Endothelial cell (in vitro differentiated cells): ENCODE data around the gene EHD2. TPM values are rescaled to one million over a fixed set of nuclear protein-coding genes. Genes with fewer than 3 reads are reported as not detected.

Source experiments
- DNase-seq: peaks from one replicate; pipeline ENCODE4 v3.0.0; 2021; ENCODE audit warnings: low spot score
- H3K27ac Mint-ChIP-seq: one replicate; pipeline ENCODE4 v1.8.0; 2021; ENCODE audit warnings: mixed read lengths, inconsistent platforms; ENCODE audit not compliant: unreplicated experiment
- H3K27me3 Mint-ChIP-seq: one replicate; pipeline ENCODE4 v1.8.0; 2021; ENCODE audit warnings: mild to moderate bottlenecking, moderate library complexity, mixed read lengths, inconsistent platforms; ENCODE audit not compliant: unreplicated experiment
- H3K36me3 Mint-ChIP-seq: one replicate; pipeline ENCODE4 v1.8.0; 2021; ENCODE audit warnings: mild to moderate bottlenecking, low read depth, mixed read lengths, inconsistent platforms; ENCODE audit not compliant: unreplicated experiment
- H3K4me1 Mint-ChIP-seq: one replicate; pipeline ENCODE4 v1.8.0; 2021; ENCODE audit warnings: mild to moderate bottlenecking, mixed read lengths, inconsistent platforms; ENCODE audit not compliant: unreplicated experiment
- H3K4me3 Mint-ChIP-seq: one replicate; pipeline ENCODE4 v1.8.0; 2021; ENCODE audit warnings: mild to moderate bottlenecking, mixed read lengths, inconsistent platforms; ENCODE audit not compliant: unreplicated experiment
- H3K9me3 Mint-ChIP-seq: one replicate; pipeline ENCODE4 v1.8.0; 2021; ENCODE audit warnings: mixed read lengths, inconsistent platforms; ENCODE audit not compliant: unreplicated experiment
- total RNA-seq: library from RNA; stranded (reverse); fragmentation: NEBNext Ultra II Directional; extraction: Animal tissue kit (Norgen Biotek cat#: 25700); gene quantifications from one replicate; pipeline ENCODE4 v1.2.1, GENCODE V29; 2021; ENCODE audit not compliant: unreplicated experiment
- TF ChIP-seq, protein P1 (sequence below): fragments of 200-600 bp; sonication (generic); IDR thresholded peaks from one replicate; pipeline ENCODE4 v1.5.0; 2021; ENCODE audit warnings: antibody characterized with exemption; ENCODE audit not compliant: unreplicated experiment

Gene EHD2
- total RNA-seq, 1 donor from 2014 or later: 81.5 TPM

DNA sequence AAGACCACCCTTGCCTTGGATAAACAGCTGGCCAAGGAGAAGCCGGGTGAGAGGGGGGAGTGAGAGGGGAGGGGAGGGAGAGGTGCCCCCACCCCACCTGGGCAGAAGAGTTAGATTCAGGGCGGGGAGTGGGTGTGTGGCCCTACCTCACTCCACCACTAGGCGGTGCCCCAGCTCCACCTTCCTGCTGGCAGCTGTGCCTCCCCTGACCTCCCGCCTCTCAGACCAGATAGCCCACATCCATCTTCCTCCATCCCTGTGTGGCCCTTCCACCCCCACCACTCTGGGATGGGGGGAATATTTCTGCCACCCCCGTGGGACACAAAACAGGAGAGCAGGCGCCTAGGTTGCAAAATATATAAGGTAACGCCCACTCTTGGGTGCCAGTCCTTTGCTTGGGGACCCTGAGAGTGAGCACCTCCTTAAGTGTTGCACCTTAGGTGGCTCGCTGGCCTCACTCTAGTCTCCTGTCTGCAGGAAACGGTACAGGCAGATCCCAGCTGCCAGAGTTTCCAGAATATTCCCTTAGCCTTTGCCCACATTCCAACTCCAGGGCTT is 13.8 kb upstream of the EHD2 start:
- no peak overlapping the region for H3K27ac Mint-ChIP-seq
- H3K9me3 Mint-ChIP-seq: no peaks in the 10 kb centered on the region
- peaks cover 2% of the 10 kb centered on the region for H3K4me1 Mint-ChIP-seq
- peaks cover 26% of the 10 kb centered on the region for H3K36me3 Mint-ChIP-seq
- DNase-seq: peak; percentile 74
- TF ChIP-seq, protein P1, sequence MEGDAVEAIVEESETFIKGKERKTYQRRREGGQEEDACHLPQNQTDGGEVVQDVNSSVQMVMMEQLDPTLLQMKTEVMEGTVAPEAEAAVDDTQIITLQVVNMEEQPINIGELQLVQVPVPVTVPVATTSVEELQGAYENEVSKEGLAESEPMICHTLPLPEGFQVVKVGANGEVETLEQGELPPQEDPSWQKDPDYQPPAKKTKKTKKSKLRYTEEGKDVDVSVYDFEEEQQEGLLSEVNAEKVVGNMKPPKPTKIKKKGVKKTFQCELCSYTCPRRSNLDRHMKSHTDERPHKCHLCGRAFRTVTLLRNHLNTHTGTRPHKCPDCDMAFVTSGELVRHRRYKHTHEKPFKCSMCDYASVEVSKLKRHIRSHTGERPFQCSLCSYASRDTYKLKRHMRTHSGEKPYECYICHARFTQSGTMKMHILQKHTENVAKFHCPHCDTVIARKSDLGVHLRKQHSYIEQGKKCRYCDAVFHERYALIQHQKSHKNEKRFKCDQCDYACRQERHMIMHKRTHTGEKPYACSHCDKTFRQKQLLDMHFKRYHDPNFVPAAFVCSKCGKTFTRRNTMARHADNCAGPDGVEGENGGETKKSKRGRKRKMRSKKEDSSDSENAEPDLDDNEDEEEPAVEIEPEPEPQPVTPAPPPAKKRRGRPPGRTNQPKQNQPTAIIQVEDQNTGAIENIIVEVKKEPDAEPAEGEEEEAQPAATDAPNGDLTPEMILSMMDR: peak; percentile 86
- H3K27me3 Mint-ChIP-seq: peaks cover 7% of the 10 kb centered on the region
- H3K4me3 Mint-ChIP-seq: no peak overlapping the region

DNA sequence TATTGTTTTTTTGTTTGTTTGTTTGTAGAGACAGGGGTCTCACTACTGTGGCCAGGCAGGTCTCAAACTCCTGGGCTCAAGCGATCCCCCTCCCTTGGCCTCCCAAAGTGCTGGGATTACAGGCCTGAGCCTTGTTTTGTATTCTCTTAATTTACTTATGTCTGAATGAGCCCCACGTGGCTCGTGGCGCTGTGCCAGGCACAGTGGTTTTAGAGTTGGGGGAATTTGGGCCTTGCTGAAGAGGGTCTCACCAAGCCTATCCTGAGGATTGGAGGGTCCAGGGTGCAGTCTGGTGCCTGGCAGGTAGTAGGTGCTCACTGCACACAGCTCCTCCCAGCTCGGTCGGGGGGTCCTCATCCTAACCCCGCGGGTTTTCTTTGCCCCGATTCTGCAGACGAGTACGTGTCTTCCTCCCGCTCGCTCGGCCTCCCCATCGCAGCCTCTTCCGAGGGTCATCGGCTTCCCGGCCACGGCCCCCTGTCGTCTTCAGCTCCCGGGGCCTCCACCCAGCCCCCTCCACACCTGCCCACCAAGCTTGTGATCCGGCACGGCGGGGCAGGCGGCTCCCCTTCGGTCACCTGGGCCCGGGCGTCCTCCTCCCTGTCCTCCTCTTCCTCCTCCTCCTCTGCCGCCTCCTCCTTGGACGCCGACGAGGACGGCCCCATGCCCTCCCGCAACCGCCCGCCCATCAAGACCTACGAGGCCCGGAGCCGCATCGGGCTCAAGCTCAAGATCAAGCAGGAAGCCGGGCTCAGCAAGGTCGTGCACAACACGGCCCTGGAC is 12.1 kb upstream of the EHD2 start:
- Mint-ChIP-seq H3K4me3 (no peak overlapping the region), H3K36me3 (peaks cover 19% of the 10 kb centered on the region), H3K27ac (no peak overlapping the region), H3K9me3 (no peaks in the 10 kb centered on the region), H3K4me1 (peaks cover 2% of the 10 kb centered on the region), H3K27me3 (peaks cover 4% of the 10 kb centered on the region)
- DNase-seq: no peak
- TF ChIP-seq, protein P1: no peak

DNA sequence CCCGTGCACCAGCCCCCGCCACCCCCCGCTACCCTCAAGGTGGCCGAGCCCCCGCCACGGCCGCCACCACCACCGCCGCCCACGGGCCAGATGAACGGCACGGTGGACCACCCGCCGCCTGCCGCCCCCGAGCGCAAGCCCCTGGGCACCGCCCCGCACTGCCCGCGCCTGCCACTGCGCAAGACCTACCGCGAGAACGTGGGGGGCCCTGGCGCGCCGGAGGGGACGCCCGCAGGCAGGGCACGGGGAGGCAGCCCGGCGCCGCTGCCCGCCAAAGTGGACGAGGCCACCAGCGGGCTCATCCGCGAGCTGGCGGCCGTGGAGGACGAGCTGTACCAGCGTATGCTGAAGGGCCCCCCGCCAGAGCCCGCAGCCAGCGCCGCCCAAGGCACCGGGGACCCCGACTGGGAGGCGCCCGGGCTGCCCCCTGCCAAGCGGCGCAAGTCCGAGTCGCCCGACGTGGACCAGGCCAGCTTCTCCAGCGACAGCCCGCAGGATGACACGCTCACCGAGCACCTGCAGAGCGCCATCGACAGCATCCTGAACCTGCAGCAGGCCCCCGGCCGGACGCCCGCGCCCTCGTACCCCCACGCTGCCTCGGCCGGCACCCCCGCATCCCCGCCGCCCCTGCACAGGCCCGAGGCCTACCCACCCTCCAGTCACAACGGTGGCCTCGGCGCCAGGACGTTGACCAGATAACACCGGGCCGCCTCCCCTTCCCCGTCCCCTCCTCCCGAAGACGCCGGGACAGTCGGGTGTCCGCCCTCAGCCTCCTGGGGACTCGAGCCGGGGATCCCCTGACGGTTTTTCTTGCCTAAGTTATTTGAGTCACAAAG is 11.3 kb upstream of the EHD2 start:
- Mint-ChIP-seq H3K27ac (no peak overlapping the region), H3K9me3 (no peaks in the 10 kb centered on the region), H3K27me3 (peaks cover 4% of the 10 kb centered on the region), H3K36me3 (peaks cover 19% of the 10 kb centered on the region), H3K4me3 (no peak overlapping the region), H3K4me1 (peaks cover 2% of the 10 kb centered on the region)
- TF ChIP-seq, protein P1: no peak
- no peak for DNase-seq

DNA sequence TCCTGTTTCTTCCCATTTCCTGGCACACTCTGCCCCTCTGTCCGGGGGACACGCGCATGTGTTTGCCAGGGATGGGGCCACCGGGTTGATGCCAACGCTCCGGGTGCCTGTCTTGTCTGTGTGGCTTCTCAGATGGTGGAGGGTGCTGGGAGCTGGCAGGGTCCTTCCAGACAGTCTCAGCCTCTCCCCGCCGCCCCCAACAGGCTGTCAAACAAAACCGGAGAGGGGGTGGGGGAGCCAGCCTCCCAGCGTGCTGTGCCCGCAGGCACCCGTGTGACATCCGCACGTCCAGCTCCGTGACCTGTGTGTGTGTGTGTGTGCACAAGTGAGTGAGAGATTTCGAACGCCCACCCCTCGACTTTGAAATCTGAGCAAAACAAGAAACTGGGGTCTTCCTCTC is 10.6 kb upstream of the EHD2 start:
- no peaks in the 10 kb centered on the region for H3K9me3 Mint-ChIP-seq
- H3K36me3 Mint-ChIP-seq: peaks cover 19% of the 10 kb centered on the region
- peak overlapping the region; percentile 54 for H3K4me3 Mint-ChIP-seq
- peaks cover 2% of the 10 kb centered on the region for H3K4me1 Mint-ChIP-seq
- TF ChIP-seq, protein P1: no peak
- no peak for DNase-seq
- peaks cover 5% of the 10 kb centered on the region for H3K27me3 Mint-ChIP-seq
- peak overlapping the region; percentile 44 for H3K27ac Mint-ChIP-seq

DNA sequence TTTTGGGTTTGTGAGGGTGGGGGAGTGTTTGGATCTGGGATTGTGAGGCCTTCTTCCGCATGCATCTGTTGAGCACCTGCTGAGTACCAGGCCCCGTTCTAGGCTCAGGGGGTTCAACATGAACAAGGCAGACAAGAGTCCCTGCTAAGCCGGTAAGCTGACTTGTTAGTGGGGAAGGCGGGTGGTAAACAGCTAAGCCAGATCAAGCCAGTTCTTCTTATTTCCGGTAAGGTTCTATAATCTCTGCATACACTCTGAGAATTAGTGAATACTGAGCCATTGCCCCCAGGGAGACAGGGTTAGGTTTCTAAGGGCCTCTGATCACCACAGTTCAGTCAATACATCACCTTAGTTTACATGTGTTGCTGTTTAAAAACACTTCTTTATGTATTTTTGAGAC is 9.9 kb upstream of the EHD2 start:
- H3K27me3 Mint-ChIP-seq: peaks cover 5% of the 10 kb centered on the region
- no peak for DNase-seq
- no peak overlapping the region for H3K4me3 Mint-ChIP-seq
- H3K9me3 Mint-ChIP-seq: no peaks in the 10 kb centered on the region
- TF ChIP-seq, protein P1: no peak
- H3K27ac Mint-ChIP-seq: no peak overlapping the region
- H3K36me3 Mint-ChIP-seq: peaks cover 19% of the 10 kb centered on the region
- H3K4me1 Mint-ChIP-seq: no peaks in the 10 kb centered on the region
